Keratinocyte (primary cell): ENCODE data around the gene CEP78. TPM values are rescaled to one million over a fixed set of nuclear protein-coding genes. Genes with fewer than 3 reads are reported as not detected.

Source experiments
- DNase-seq: peaks from one replicate; pipeline ENCODE4 v3.0.0-alpha.2; 2011; ENCODE audit warnings: low read depth, missing footprints, low spot score
- FAIRE-seq: peaks from 2 replicates; lab custom pipeline; 2011; peaks lifted over from hg19 to GRCh38; lab: Jason Lieb, UNC
- H2AFZ ChIP-seq: 2 replicates; pipeline ENCODE4 v1.6.0; 2012; ENCODE audit warnings: low read length, control low read depth, inconsistent platforms; ENCODE audit not compliant: control insufficient read depth
- H3K27ac ChIP-seq: 2 replicates; pipeline ENCODE4 v1.5.1; 2011; ENCODE audit warnings: low read length; ENCODE audit not compliant: control insufficient read depth, insufficient read depth
- H3K27me3 ChIP-seq: 3 replicates; pipeline ENCODE4 v1.6.0; 2011; ENCODE audit warnings: low read length; ENCODE audit not compliant: control insufficient read depth, insufficient read depth; ENCODE audit errors: extremely low read depth
- H3K36me3 ChIP-seq, 2 experiments: 2 replicates in 1 of 2; 3 replicates in 1 of 2; pipeline ENCODE4 v1.5.1; 2011; ENCODE audit warnings: low read length in 2 of 2, mild to moderate bottlenecking in 1 of 2; ENCODE audit not compliant: control insufficient read depth in 2 of 2, insufficient read depth in 2 of 2; ENCODE audit errors: extremely low read depth in 1 of 2
- H3K4me1 ChIP-seq: 3 replicates; pipeline ENCODE4 v1.5.1; 2011; ENCODE audit warnings: low read length; ENCODE audit not compliant: control insufficient read depth, insufficient read depth; ENCODE audit errors: extremely low read depth
- H3K4me2 ChIP-seq: 3 replicates; pipeline ENCODE4 v1.6.0; 2011; ENCODE audit warnings: low read depth, low read length; ENCODE audit not compliant: control insufficient read depth, insufficient read depth; ENCODE audit errors: extremely low read depth
- H3K4me3 ChIP-seq, 3 experiments: fragments of 200-600 bp in 1 of 3; sonication (generic) in 1 of 3; 2 replicates in 2 of 3; 3 replicates in 1 of 3; pipeline ENCODE4 v1.5.1; 2011 to 2016; ENCODE audit warnings: low read length in 3 of 3, mild to moderate bottlenecking in 3 of 3, control low read depth in 2 of 3, inconsistent platforms in 1 of 3, low read depth in 1 of 3, mixed read lengths in 1 of 3, mixed run types in 1 of 3, moderate library complexity in 1 of 3; ENCODE audit not compliant: control insufficient read depth in 2 of 3, insufficient read depth in 2 of 3; ENCODE audit errors: extremely low read depth in 1 of 3
- H3K79me2 ChIP-seq: 2 replicates; pipeline ENCODE4 v1.6.0; 2012; ENCODE audit warnings: low read length; ENCODE audit not compliant: control insufficient read depth, insufficient read depth
- H3K9ac ChIP-seq: 3 replicates; pipeline ENCODE4 v1.6.0; 2011; ENCODE audit warnings: low read length; ENCODE audit not compliant: control insufficient read depth, insufficient read depth; ENCODE audit errors: extremely low read depth
- H3K9me1 ChIP-seq: 3 replicates; pipeline ENCODE4 v1.6.0; 2011; ENCODE audit warnings: low read length; ENCODE audit not compliant: control insufficient read depth, insufficient read depth; ENCODE audit errors: extremely low read depth
- H3K9me3 ChIP-seq: 2 replicates; pipeline ENCODE4 v1.5.1; 2012; ENCODE audit warnings: low read depth, low read length; ENCODE audit not compliant: control insufficient read depth
- H4K20me1 ChIP-seq: 3 replicates; pipeline ENCODE4 v1.6.0; 2011; ENCODE audit warnings: low read length; ENCODE audit not compliant: control insufficient read depth, insufficient read depth; ENCODE audit errors: extremely low read depth
- EZH2 ChIP-seq: IDR thresholded peaks from one replicate; pipeline ENCODE4 v1.6.1; 2012; ENCODE audit warnings: inconsistent platforms, mild to moderate bottlenecking, low read length, moderate library complexity
- dilution Hi-C: fragments of 300-500 bp; cut with MboI; formaldehyde crosslinking; loops from one replicate; pipeline ENCODE4 v1.7.0; 2020; ENCODE audit warnings: low sequenced_read_pairs; ENCODE audit not compliant: extremely low pct_ligation_motif_present
- polyA plus RNA-seq, 5 experiments: library from polyadenylated mRNA; depleted of rRNA in 3 of 5; stranded (reverse) in 3 of 5; stranded (forward) in 1 of 5; unstranded in 1 of 5; fragments of >200 nt; gene quantifications; 1 replicate in 1 of 5; 2 replicates in 3 of 5; 3 replicates in 1 of 5; pipeline versions ENCODE4 v1.2.1 to v1.2.3, GENCODE V29; 2011 to 2012; ENCODE audit warnings: missing spikeins in 2 of 5, low read depth in 1 of 5, low replicate concordance in 1 of 5
- TF ChIP-seq, protein P1 (sequence below), 3 experiments: IDR thresholded peaks in 1 of 3; conservative IDR thresholded peaks in 1 of 3; optimal IDR thresholded peaks in 1 of 3; 2 replicates in 2 of 3; 3 replicates in 1 of 3; pipeline versions ENCODE3 to v1.5.1; 2011; ENCODE audit warnings: low read length in 3 of 3, mild to moderate bottlenecking in 3 of 3, moderate library complexity in 2 of 3, control low read depth in 1 of 3, inconsistent platforms in 1 of 3; ENCODE audit not compliant: insufficient read depth in 2 of 3; ENCODE audit errors: extremely low read depth in 1 of 3

CEP78 gene
- polyA plus RNA-seq, 1 donor (not counting 4 experiments of a cell fraction or from before 2014, with no cell fraction given), result 13.2 TPM

DNA sequence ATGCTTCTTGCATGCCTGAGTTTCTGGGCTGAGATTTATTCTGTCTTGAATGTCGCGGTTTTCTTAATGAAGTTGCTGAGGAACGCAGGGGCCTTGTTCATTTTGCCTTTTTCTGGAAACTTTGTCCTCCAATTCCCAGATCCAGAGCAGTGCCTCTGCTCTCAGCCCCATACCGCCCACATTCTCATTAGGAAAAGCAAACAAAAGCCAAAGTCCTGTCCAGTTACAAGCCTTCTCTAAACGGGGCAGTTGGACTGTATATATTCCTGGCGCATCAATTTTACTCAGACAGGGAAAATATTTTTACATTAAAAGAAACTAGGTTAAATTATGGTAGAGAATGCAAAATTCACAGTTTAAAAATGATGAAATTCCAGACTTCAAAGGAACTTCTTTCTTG is 59.9 kb downstream of the CEP78 start:
- FAIRE-seq (no peak), DNase-seq (no peak)
- H3K9me3 ChIP-seq, result no peaks in the 10 kb centered on the region
- peak overlapping the region in 1 of 3 experiments; percentile 77 for H3K4me3 ChIP-seq
- H3K4me2 ChIP-seq, result peak overlapping the region; percentile 96
- peak overlapping the region; percentile 90 for H2AFZ ChIP-seq
- TF ChIP-seq, protein P1, sequence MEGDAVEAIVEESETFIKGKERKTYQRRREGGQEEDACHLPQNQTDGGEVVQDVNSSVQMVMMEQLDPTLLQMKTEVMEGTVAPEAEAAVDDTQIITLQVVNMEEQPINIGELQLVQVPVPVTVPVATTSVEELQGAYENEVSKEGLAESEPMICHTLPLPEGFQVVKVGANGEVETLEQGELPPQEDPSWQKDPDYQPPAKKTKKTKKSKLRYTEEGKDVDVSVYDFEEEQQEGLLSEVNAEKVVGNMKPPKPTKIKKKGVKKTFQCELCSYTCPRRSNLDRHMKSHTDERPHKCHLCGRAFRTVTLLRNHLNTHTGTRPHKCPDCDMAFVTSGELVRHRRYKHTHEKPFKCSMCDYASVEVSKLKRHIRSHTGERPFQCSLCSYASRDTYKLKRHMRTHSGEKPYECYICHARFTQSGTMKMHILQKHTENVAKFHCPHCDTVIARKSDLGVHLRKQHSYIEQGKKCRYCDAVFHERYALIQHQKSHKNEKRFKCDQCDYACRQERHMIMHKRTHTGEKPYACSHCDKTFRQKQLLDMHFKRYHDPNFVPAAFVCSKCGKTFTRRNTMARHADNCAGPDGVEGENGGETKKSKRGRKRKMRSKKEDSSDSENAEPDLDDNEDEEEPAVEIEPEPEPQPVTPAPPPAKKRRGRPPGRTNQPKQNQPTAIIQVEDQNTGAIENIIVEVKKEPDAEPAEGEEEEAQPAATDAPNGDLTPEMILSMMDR (optimal IDR thresholded peaks at IDR 0.05 in 1 of 3, IDR thresholded peaks at IDR 0.05 in 1 of 3, conservative IDR thresholded peaks at IDR 0.05 in 1 of 3; ENCODE audit: extremely low read depth in 1 of 3, insufficient read depth in 2 of 3, low read length in 3 of 3), result no peak
- no peak for TF ChIP-seq EZH2
- no peaks in the 10 kb centered on the region for H3K9me1 ChIP-seq
- peaks cover 16% of the 10 kb centered on the region for H3K79me2 ChIP-seq
- H3K27ac ChIP-seq, result no peak overlapping the region
- no peaks in the 10 kb centered on the region for H4K20me1 ChIP-seq
- dilution Hi-C loops, result no loop called here
- no peaks in the 10 kb centered on the region for H3K27me3 ChIP-seq
- H3K9ac ChIP-seq, result peak overlapping the region; percentile 87
- peaks cover 0 to 10% of the 10 kb centered on the region in 2 experiments for H3K36me3 ChIP-seq
- H3K4me1 ChIP-seq, result peaks cover 18% of the 10 kb centered on the region

DNA sequence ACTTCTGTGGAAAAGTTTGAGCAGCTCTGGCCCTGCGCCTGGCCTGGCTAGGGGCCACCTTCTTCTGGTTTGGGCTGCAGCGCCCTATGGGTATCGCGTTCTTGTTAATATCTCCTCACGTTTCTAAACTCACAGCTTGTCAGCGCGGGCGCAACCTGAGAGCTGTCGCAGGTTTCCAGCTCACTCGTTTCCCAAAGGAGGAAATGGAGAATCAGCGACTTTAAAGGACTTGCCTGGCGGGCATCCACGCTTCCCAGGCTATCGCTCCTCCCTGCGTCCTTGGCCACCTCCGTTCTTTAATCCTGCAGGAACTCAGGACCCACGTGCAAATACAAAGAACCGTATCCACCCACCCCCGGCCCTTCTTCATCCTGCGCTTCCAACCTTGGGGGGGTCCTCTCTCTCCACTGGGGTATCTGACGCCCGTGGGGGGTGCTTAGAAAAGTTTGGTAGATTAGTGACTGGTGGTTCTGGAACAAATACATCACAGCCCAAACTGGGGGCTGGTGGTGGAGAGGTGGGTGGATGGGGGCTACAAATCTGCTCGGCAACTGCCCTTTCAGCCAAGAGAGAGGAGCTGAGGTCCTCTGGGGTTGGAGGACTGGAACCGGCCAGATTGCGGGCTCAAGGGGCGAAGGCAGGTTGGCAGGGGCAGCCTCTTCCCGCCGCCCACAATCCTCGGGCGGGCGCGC is 60.5 kb downstream of the CEP78 start:
- Histone ChIP-seq H3K4me1 (peaks cover 14% of the 10 kb centered on the region), H4K20me1 (no peaks in the 10 kb centered on the region), H3K27me3 (no peaks in the 10 kb centered on the region), H3K9me3 (no peaks in the 10 kb centered on the region), H3K9ac (peak overlapping the region; percentile 87), H3K4me3 (peak overlapping the region; percentile 66 to 77 (median 73)), H3K27ac (peak overlapping the region; percentile 81), H3K4me2 (peak overlapping the region; percentile 96), H3K79me2 (peaks cover 16% of the 10 kb centered on the region), H3K9me1 (no peaks in the 10 kb centered on the region), H2AFZ (peak overlapping the region; percentile 90), H3K36me3 (peaks cover 0 to 16% of the 10 kb centered on the region in 2 experiments)
- no peak for DNase-seq
- no peak for FAIRE-seq
- dilution Hi-C loops, result no loop called here
- TF ChIP-seq, protein P1 (optimal IDR thresholded peaks at IDR 0.05 in 1 of 3, IDR thresholded peaks at IDR 0.05 in 1 of 3, conservative IDR thresholded peaks at IDR 0.05 in 1 of 3; ENCODE audit: extremely low read depth in 1 of 3, insufficient read depth in 2 of 3, low read length in 3 of 3), result no peak
- TF ChIP-seq EZH2, result no peak
